Breast epithelium (tissue), 4 donors: ENCODE results near the gene MAST3. TPM values are rescaled to one million over a fixed set of nuclear protein-coding genes. Genes with fewer than 3 reads are reported as not detected.
A peak's percentile ranks its signal among the peaks of the same experiment; 100 is the strongest.

Experiments used
- DNase-seq, 2 donors: peaks; one replicate each; pipeline ENCODE4 v3.0.0-alpha.2; 2019; ENCODE audit warnings: low spot score in 2 of 2
- H3K27ac ChIP-seq, 2 donors: fragments of 200-600 bp; sonication (generic) in 1 of 2; one replicate each; pipeline ENCODE4 v1.5.1; 2016 to 2019; ENCODE audit warnings: mild to moderate bottlenecking in 1 of 2
- H3K27me3 ChIP-seq, 2 donors: fragments of 200-600 bp; sonication (generic) in 1 of 2; one replicate each; pipeline versions ENCODE4 v1.5.1 to v1.6.0; 2017 to 2019; ENCODE audit warnings: control low read depth in 1 of 2, mild to moderate bottlenecking in 1 of 2
- H3K36me3 ChIP-seq: fragments of 200-600 bp; one replicate; pipeline ENCODE4 v1.5.1; 2019
- H3K4me1 ChIP-seq, 2 donors: fragments of 200-600 bp; sonication (generic); one replicate each; pipeline ENCODE4 v1.5.1; 2016 to 2019; ENCODE audit warnings: control low read depth in 1 of 2
- H3K4me3 ChIP-seq, 3 donors: fragments of 200-600 bp; sonication (generic); 1 replicate in 2 of 3; 2 replicates in 1 of 3; pipeline ENCODE4 v1.5.1; 2016 to 2019; ENCODE audit warnings: mild to moderate bottlenecking in 3 of 3, moderate library complexity in 2 of 3
- H3K9me3 ChIP-seq, 2 donors: fragments of 200-600 bp; sonication (generic) in 1 of 2; one replicate each; pipeline ENCODE4 v1.5.1; 2016 to 2019; ENCODE audit warnings: control low read depth in 1 of 2
- POLR2A ChIP-seq: fragments of 450-650 bp; IDR thresholded peaks from one replicate; pipeline ENCODE4 v1.6.1; 2016; ENCODE audit warnings: antibody characterized with exemption, mild to moderate bottlenecking, moderate library complexity
- POLR2AphosphoS5 ChIP-seq, 3 donors: sonication (generic); formaldehyde crosslinking; IDR thresholded peaks; one replicate each; pipeline ENCODE4 v1.6.1; 2017; ENCODE audit warnings: antibody characterized with exemption in 3 of 3
- intact Hi-C: fragments of 100-400 bp; cut with DNase I; formaldehyde crosslinking; loops from one replicate; pipeline ENCODE4 v1.15.1; 2023; ENCODE audit warnings: low total_unique reads
- total RNA-seq, 3 donors: library from RNA; depleted of rRNA; stranded (reverse); fragments of >200 nt; gene quantifications; one replicate each; pipeline ENCODE4 v1.1.0, GENCODE V29; 2016
- TF ChIP-seq, protein P1 (sequence below), 3 donors: fragments of 450-650 bp; IDR thresholded peaks; one replicate each; pipeline ENCODE4 v1.5.1; 2016 to 2017; ENCODE audit warnings: antibody characterized with exemption in 3 of 3, mild to moderate bottlenecking in 3 of 3, moderate library complexity in 3 of 3

Gene MAST3
- total RNA-seq, 3 donors from 2014 or later, result 5.6 to 8.5 (median 6.2) TPM

DNA sequence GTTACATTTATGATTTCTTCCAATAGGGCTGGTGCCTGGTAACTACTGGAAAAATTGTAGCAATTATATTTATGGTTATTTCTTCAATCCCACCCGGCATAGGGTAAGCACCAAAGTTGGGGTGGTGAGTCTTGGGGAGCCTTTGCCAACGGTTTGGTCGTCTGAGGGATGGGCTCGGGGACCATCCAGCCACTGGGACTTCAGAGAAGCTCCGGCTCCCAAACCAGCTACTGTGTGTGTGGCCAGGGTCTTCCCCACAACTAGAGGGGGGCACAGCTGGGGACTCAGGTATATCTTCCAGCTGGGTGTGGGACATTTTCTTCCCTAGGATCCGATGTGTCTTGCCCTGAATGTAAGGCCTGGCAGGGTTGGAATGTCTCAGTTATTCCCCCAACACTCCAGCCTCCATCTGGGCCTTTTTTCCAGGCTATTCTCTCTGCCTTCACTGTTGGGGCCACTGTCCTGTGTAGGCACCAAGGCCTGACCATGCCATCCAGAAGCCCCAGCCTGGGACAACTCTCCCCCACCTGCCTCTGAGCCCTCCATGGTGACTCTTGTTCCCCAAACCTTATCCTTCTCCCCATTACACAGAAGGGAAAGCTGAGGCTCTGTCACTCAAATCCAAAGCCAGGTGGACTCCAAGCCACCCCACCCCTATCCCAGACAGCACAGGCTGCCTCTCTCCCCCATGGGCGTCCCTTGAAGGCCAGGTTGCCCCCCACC, 74.9 kb downstream of the MAST3 start:
- TF ChIP-seq POLR2A, result no peak
- no peak for TF ChIP-seq POLR2AphosphoS5 (IDR thresholded peaks at IDR 0.05)
- TF ChIP-seq, protein P1, sequence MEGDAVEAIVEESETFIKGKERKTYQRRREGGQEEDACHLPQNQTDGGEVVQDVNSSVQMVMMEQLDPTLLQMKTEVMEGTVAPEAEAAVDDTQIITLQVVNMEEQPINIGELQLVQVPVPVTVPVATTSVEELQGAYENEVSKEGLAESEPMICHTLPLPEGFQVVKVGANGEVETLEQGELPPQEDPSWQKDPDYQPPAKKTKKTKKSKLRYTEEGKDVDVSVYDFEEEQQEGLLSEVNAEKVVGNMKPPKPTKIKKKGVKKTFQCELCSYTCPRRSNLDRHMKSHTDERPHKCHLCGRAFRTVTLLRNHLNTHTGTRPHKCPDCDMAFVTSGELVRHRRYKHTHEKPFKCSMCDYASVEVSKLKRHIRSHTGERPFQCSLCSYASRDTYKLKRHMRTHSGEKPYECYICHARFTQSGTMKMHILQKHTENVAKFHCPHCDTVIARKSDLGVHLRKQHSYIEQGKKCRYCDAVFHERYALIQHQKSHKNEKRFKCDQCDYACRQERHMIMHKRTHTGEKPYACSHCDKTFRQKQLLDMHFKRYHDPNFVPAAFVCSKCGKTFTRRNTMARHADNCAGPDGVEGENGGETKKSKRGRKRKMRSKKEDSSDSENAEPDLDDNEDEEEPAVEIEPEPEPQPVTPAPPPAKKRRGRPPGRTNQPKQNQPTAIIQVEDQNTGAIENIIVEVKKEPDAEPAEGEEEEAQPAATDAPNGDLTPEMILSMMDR (IDR thresholded peaks at IDR 0.05), result no peak
- intact Hi-C loops, result no loop called here
- no peak for DNase-seq
- Histone ChIP-seq H3K4me3 (no peak overlapping the region), H3K36me3 (peaks cover 6% of the 10 kb centered on the region), H3K9me3 (no peaks in the 10 kb centered on the region), H3K27me3 (no peaks in the 10 kb centered on the region), H3K4me1 (no peaks in the 10 kb centered on the region), H3K27ac (peak overlapping the region; percentile 76 to 80)

DNA sequence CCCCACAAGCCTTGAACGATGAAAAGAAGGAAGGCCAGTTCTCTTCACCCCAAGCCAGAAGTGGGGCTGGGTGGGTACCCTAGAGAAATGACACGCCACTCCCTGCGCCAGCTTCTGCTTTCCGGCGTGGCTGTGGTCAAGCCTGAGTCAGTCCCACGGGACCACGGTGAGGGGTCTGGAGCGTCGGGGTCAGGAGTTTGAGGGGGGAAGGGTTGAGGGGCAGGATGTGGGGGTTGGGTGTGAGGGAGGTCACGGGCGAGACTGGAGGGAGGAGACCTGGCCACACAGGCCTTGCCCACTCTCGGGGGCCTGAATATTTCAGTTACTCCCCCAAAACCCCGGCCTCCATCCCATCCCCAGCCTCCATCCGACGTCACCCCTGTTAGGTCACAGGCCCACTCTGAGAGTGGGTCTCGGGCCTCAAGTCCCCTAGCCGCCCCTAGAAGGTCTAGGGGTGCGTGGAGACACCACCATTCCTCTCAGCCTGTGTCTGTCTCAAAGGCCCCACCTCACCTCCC, 75.5 kb downstream of the MAST3 start:
- Histone ChIP-seq H3K27me3 (no peaks in the 10 kb centered on the region), H3K36me3 (peaks cover 6% of the 10 kb centered on the region), H3K4me3 (peak overlapping the region; percentile 59 to 90 (median 71)), H3K9me3 (no peaks in the 10 kb centered on the region), H3K4me1 (no peaks in the 10 kb centered on the region), H3K27ac (peak overlapping the region; percentile 76 to 80)
- peak in 1 of 2 donors; percentile 41 for DNase-seq
- intact Hi-C loops, result no loop called here
- TF ChIP-seq POLR2A, result no peak
- TF ChIP-seq, protein P1 (IDR thresholded peaks at IDR 0.05), result no peak
- TF ChIP-seq POLR2AphosphoS5 (IDR thresholded peaks at IDR 0.05), result no peak

DNA sequence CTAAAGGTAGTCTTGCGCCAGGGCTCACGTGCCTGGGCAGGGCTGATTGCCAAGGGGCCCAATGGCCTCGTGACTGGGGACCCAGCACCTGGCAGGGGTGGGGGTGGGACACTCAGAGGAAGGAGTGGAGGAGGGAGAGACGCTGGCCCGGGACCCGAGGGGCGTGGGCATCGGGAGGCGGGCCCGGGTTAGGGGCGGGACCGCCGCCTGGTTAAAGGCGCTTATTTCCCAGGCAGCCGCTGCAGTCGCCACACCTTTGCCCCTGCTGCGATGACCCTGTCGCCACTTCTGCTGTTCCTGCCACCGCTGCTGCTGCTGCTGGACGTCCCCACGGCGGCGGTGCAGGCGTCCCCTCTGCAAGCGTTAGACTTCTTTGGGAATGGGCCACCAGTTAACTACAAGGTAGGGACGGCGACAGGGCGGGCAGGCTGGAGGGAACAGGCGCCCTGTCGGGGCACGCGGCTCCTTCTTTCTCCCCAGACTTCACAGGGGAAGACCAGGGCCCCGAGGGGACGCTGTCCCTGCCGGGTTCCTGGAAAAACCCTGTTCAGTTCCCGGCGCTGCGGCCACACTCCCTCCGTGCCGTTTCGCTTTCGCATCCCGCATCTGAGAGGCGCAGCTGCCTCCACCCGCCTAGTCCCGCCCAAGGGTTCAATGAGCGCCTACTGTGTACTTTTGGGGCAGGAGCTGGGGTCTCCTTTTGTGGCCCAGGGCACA, 76.2 kb downstream of the MAST3 start, which contains the start of gene IFI30:
Gene IFI30 (plus strand): TSS at position 242 of the 717 bp plus-strand sequence. CDS start 29 bp downstream, at position 271.
- Histone ChIP-seq H3K27me3 (no peaks in the 10 kb centered on the region), H3K27ac (peak within 1 kb of the TSS; percentile 76 to 80), H3K36me3 (peaks cover 6% of the 10 kb centered on the region), H3K4me3 (peak within 1 kb of the TSS; percentile 59 to 90 (median 71)), H3K9me3 (no peaks in the 10 kb centered on the region), H3K4me1 (no peaks in the 10 kb centered on the region)
- peak; percentile 74 to 75 for DNase-seq
- TF ChIP-seq, protein P1 (IDR thresholded peaks at IDR 0.05), result no peak
- peak in 1 of 3 donors; percentile 40 for TF ChIP-seq POLR2AphosphoS5 (IDR thresholded peaks at IDR 0.05)
- intact Hi-C loops, result no loop called here

DNA sequence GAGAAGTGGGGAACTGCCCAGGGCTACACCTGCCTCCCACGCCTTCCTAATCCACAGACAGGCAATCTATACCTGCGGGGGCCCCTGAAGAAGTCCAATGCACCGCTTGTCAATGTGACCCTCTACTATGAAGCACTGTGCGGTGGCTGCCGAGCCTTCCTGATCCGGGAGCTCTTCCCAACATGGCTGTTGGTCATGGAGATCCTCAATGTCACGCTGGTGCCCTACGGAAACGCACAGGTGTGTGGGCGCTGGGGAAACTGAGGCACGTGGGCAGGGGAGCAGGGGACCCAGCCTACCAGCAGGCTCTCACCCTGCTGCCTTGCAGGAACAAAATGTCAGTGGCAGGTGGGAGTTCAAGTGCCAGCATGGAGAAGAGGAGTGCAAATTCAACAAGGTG, 77.4 kb downstream of the MAST3 start:
- Histone ChIP-seq H3K27me3 (no peaks in the 10 kb centered on the region), H3K9me3 (no peaks in the 10 kb centered on the region), H3K4me3 (peak overlapping the region in 2 of 3 donors; percentile 59 to 90), H3K36me3 (no peaks in the 10 kb centered on the region), H3K4me1 (no peaks in the 10 kb centered on the region), H3K27ac (no peak overlapping the region)
- intact Hi-C loops, result no loop called here
- no peak for TF ChIP-seq POLR2A
- TF ChIP-seq, protein P1 (IDR thresholded peaks at IDR 0.05), result no peak
- no peak for TF ChIP-seq POLR2AphosphoS5 (IDR thresholded peaks at IDR 0.05)
- no peak for DNase-seq
